Kasumi-1 (cell line): Measurements from ENCODE around the gene CHD3.
A peak's percentile ranks its signal among the peaks of the same experiment; 100 is the strongest.

ENCODE experiments used
- DNase-seq, 2 experiments: peaks; one replicate each; lab custom pipeline; 2025; lab: John Stamatoyannopoulos, UW

CHD3 gene

GRCh38 chr17:7894226-7894625 is 5.6 kb downstream of the CHD3 start:
- no peak for DNase-seq

- DNase-seq: no peak
Measured at GRCh38 chr17:7894866-7895265, 6.3 kb downstream of the CHD3 start.

- DNase-seq: no peak
Measured at GRCh38 chr17:7897090-7897489, 8.5 kb downstream of the CHD3 start.

- peak in 1 of 2 experiments; percentile 34 for DNase-seq
Measured at GRCh38 chr17:7897773-7898172, 9.2 kb downstream of the CHD3 start.

GRCh38 chr17:7903154-7904103 is 14.8 kb downstream of the CHD3 start:
- DNase-seq: no peak

GRCh38 chr17:7909089-7909488 is 20.5 kb downstream of the CHD3 start:
- DNase-seq: no peak

GRCh38 chr17:7910281-7910680 is 21.7 kb downstream of the CHD3 start:
- no peak for DNase-seq

- DNase-seq: no peak
Measured at GRCh38 chr17:7910711-7911110, 22.1 kb downstream of the CHD3 start.

- DNase-seq: no peak
Measured at GRCh38 chr17:7911116-7911515, 22.5 kb downstream of the CHD3 start.

- peak; percentile 54 to 59 for DNase-seq
Measured at GRCh38 chr17:7912927-7913524, 24.4 kb downstream of the CHD3 start.

GRCh38 chr17:7915179-7915610 is 26.6 kb downstream of the CHD3 start:
- peak in 1 of 2 experiments; percentile 23 for DNase-seq

- peak; percentile 59 for DNase-seq
Measured at GRCh38 chr17:7915611-7916384, 27.2 kb downstream of the CHD3 start, which contains the start of gene RNF227. Gene RNF227, minus strand, starts transcription at chr17:7916289. Its CDS starts 94 bp downstream, at chr17:7916195.

GRCh38 chr17:7916385-7916682 is 27.7 kb downstream of the CHD3 start:
- no peak for DNase-seq

GRCh38 chr17:7916808-7917207 is 28.2 kb downstream of the CHD3 start:
- DNase-seq: no peak

- DNase-seq: no peak
Measured at GRCh38 chr17:7922269-7922844, 33.8 kb downstream of the CHD3 start.

- DNase-seq: no peak
Measured at GRCh38 chr17:7922845-7923628, 34.4 kb downstream of the CHD3 start.

- no peak for DNase-seq
Measured at GRCh38 chr17:7927596-7927995, 39.0 kb downstream of the CHD3 start.

GRCh38 chr17:7929158-7930023 is 40.8 kb downstream of the CHD3 start, which contains the start of gene KCNAB3:
Gene KCNAB3, minus strand, starts transcription at chr17:7929856. Its CDS starts 421 bp downstream, at chr17:7929435.
- DNase-seq: no peak

GRCh38 chr17:7930841-7931631 is 42.4 kb downstream of the CHD3 start:
- DNase-seq: no peak
